Measurements from ENCODE around the gene ANKRD10. TPM values are rescaled to one million over a fixed set of nuclear protein-coding genes. Genes with fewer than 3 reads are reported as not detected.

Gene ANKRD10
- total RNA-seq, 4 donors from 2014 or later = 200 to 241 (median 207) TPM

DNA sequence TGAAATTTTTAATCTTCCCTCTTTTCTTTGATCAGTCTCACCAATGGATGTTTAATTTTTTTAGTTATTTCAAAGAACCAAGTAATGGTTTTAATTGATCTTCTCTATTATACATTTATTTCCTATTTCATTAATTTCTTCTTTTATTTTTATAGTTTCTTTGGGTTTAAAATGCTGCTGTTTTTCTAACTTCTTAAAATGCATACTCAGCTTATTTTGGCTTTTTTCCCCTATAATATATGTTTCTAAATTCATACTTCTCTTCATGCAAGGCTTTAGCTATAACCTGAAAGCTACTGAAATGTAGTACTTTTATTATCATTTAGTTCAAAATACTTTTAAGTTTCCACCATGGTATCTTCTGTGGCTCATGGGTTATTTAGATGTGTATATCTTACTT is 53.9 kb downstream of the ANKRD10 start:
- TF ChIP-seq, protein P1, sequence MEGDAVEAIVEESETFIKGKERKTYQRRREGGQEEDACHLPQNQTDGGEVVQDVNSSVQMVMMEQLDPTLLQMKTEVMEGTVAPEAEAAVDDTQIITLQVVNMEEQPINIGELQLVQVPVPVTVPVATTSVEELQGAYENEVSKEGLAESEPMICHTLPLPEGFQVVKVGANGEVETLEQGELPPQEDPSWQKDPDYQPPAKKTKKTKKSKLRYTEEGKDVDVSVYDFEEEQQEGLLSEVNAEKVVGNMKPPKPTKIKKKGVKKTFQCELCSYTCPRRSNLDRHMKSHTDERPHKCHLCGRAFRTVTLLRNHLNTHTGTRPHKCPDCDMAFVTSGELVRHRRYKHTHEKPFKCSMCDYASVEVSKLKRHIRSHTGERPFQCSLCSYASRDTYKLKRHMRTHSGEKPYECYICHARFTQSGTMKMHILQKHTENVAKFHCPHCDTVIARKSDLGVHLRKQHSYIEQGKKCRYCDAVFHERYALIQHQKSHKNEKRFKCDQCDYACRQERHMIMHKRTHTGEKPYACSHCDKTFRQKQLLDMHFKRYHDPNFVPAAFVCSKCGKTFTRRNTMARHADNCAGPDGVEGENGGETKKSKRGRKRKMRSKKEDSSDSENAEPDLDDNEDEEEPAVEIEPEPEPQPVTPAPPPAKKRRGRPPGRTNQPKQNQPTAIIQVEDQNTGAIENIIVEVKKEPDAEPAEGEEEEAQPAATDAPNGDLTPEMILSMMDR (IDR thresholded peaks at IDR 0.05) = no peak
- TF ChIP-seq EP300 (IDR thresholded peaks at IDR 0.05) (no peak), POLR2A (IDR thresholded peaks at IDR 0.05) (no peak)
- Histone ChIP-seq H3K4me1 (no peaks in the 10 kb centered on the region), H3K36me3 (no peaks in the 10 kb centered on the region), H3K27me3 (no peaks in the 10 kb centered on the region), H3K27ac (no peak overlapping the region), H3K9me3 (peaks cover 0 to 9% (median 0%) of the 10 kb centered on the region in 4 donors), H3K4me3 (no peak overlapping the region)
- no peak for DNase-seq (ENCODE audit: low spot score in 2 of 2)

DNA sequence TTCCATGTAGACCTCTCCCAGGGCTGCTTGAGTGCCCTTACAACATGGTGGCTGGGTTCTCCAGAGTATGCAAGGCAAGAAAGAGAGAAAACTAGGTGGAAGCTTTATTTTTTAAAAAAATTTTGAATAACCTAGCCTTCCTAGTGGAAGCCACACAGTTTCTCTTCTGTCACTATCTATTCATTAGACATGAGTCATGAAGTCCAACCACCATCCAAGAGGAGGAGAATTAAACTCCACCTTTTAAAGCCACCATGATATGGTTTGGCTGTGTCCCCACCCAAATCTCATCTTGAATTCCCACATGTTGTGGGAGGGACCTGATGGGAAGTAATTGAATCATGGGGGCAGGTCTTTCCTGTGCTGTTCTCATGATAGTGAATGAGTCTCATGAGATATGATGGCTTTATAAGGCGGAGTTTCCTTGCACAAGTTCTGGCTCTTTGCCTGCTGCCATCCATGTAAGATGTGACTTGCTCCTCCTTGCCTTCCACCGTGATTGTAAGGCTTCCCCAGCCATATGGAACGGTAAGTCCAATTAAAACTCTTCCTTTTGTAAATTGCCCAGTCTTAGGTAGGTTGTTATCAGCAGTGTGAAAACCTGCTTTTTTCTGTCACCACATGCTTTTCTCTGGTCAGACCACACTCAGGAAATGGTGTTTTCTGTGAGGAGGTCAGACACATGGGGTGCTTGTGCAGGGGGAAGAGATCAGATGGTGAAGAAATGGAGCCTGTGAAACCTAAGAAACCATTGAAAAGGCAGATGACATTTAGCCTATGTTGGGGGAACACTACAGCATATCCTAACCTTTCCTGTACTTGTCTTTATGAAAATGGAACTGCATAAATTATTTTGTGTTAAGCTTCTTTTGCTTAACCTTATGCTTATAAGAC is 57.7 kb downstream of the ANKRD10 start:
- no peak for DNase-seq (ENCODE audit: low spot score in 2 of 2)
- Histone ChIP-seq H3K4me3 (no peak overlapping the region), H3K36me3 (no peaks in the 10 kb centered on the region), H3K27ac (no peak overlapping the region), H3K27me3 (no peaks in the 10 kb centered on the region), H3K9me3 (peaks cover 0 to 9% (median 0%) of the 10 kb centered on the region in 4 donors), H3K4me1 (no peaks in the 10 kb centered on the region)
- 86 to 96% methylated on average over 3 of the region's 3 CpGs for WGBS, 2 donors
- TF ChIP-seq POLR2A (IDR thresholded peaks at IDR 0.05) = no peak
- no peak for TF ChIP-seq EP300 (IDR thresholded peaks at IDR 0.05)
- TF ChIP-seq, protein P1 (IDR thresholded peaks at IDR 0.05) = no peak

DNA sequence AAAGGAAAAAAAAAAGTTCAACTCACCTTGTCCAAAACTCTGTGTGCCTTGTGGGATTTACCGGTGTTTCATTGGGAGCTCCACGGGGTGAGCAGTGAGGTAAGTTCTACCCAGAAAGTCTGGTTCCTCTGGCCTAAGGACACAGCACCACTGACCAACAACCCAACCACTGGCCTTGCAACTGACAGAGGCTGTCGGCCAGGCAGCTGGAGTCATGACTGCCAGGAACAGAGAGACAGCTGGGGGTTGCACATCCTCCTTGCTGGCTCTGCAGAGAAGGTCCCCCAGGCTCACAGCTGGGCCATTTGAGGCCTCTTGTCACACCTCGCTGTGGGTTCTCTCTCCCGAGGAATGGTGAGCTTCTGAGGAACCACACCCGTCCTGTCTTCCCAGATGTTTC is 59.5 kb downstream of the ANKRD10 start:
- no peak overlapping the region for H3K4me3 ChIP-seq
- no peak for DNase-seq (ENCODE audit: low spot score in 2 of 2)
- no peaks in the 10 kb centered on the region for H3K36me3 ChIP-seq
- WGBS, 2 donors = 83 to 87% methylated on average over 6 of the region's 6 CpGs
- H3K4me1 ChIP-seq = peaks cover 0 to under 1% (median 0%) of the 10 kb centered on the region in 4 donors
- H3K27ac ChIP-seq = no peak overlapping the region
- H3K9me3 ChIP-seq = peaks cover 0 to 9% (median 0%) of the 10 kb centered on the region in 4 donors
- TF ChIP-seq, protein P1 (IDR thresholded peaks at IDR 0.05) = no peak
- TF ChIP-seq EP300 (IDR thresholded peaks at IDR 0.05) (no peak), POLR2A (IDR thresholded peaks at IDR 0.05) (no peak)
- H3K27me3 ChIP-seq = no peaks in the 10 kb centered on the region

DNA sequence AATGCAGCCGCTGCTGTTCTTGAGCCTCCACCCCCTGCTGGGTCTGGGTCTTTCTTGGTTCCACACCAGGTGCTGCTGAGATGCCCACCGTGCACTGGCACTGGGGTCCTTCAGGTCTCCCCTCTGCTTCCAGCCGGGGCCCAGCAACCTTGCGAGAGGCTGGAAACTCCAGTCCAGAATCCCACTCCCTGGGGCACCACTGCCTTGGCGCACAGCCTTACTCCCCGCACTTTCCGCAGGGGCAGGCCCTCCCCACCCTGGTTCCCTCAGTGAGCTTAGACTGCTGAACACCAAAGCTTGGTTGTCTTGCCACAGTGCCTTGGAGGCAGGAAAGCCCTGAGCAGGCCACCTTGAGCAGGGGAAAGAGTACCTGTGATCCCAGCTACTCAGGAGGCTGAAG is 60.0 kb downstream of the ANKRD10 start:
- Histone ChIP-seq H3K4me1 (peaks cover 0 to 5% (median 0%) of the 10 kb centered on the region in 4 donors), H3K9me3 (peaks cover 0 to 9% (median 0%) of the 10 kb centered on the region in 4 donors), H3K4me3 (no peak overlapping the region), H3K36me3 (no peaks in the 10 kb centered on the region), H3K27me3 (no peaks in the 10 kb centered on the region), H3K27ac (no peak overlapping the region)
- TF ChIP-seq EP300 (IDR thresholded peaks at IDR 0.05) = no peak
- TF ChIP-seq POLR2A (IDR thresholded peaks at IDR 0.05) = no peak
- TF ChIP-seq, protein P1 (IDR thresholded peaks at IDR 0.05) = no peak
- DNase-seq (ENCODE audit: low spot score in 2 of 2) = no peak
- WGBS, 2 donors = 81 to 82% methylated on average over 7 of the region's 7 CpGs

DNA sequence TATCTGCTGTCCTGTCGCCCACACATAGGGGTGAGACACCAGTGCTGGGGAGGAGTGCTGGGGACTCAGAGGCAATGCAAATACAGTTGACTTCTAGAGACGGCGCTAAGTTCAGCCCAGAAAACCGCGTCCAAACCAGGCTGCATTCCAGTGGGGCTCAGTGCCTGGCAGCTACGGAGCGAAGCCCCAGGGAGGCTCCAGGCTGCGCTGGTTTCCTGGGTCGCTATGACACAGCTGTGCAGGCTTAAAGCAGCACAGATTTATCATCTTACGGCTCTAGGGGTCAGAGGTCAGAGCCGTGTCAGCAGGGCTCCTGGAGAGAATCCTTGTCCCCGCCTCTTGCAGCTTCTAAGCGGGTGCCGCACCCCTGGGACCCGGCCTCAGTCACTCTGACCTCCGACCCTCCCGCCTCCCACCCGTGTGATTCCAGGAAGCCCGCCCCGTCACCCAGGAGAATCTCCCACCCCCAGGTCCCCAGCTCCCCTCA is 61.6 kb downstream of the ANKRD10 start:
- DNase-seq (ENCODE audit: low spot score in 2 of 2) = no peak

More for the DNA sequence above, 61.6 kb downstream of the ANKRD10 start:
- H3K9me3 ChIP-seq = peaks cover 0 to 9% (median 0%) of the 10 kb centered on the region in 4 donors
- no peak overlapping the region for H3K27ac ChIP-seq
- WGBS, 2 donors = 64 to 66% methylated on average over 20 of the region's 20 CpGs
- H3K27me3 ChIP-seq = no peaks in the 10 kb centered on the region
- H3K4me1 ChIP-seq = peaks cover 0 to 13% (median 0%) of the 10 kb centered on the region in 4 donors
- H3K4me3 ChIP-seq = no peak overlapping the region
- H3K36me3 ChIP-seq = no peaks in the 10 kb centered on the region
- TF ChIP-seq POLR2A (IDR thresholded peaks at IDR 0.05) (no peak), EP300 (IDR thresholded peaks at IDR 0.05) (no peak)
- TF ChIP-seq, protein P1 (IDR thresholded peaks at IDR 0.05) = no peak

Data from tibial nerve (tissue), 4 donors.